GM18502 (cell line): Measurements from ENCODE around the gene EFCAB6.
A peak's percentile ranks its signal among the peaks of the same experiment; 100 is the strongest.

Source experiments
- ATAC-seq: cut with Tn5 transposase; IDR thresholded peaks from one replicate; pipeline ENCODE4 v1.9.1; 2021; ENCODE audit warnings: mild to moderate bottlenecking; ENCODE audit not compliant: unreplicated experiment, poor library complexity

Gene EFCAB6

GRCh38 chr22:43818981-43819380 lies 6.9 kb upstream of the EFCAB6 start:
- ATAC-seq = no peak

GRCh38 chr22:43817402-43817801 lies 5.3 kb upstream of the EFCAB6 start:
- ATAC-seq = no peak

- no peak for ATAC-seq
Observed at GRCh38 chr22:43814264-43814663, 2.2 kb upstream of the EFCAB6 start.

- ATAC-seq = no peak
Observed at GRCh38 chr22:43812890-43813289, 785 bp upstream of the EFCAB6 start.

- ATAC-seq = peak; percentile 24
Observed at GRCh38 chr22:43811777-43812148, 342 bp downstream of the EFCAB6 start.

GRCh38 chr22:43802897-43803495 lies 9.1 kb downstream of the EFCAB6 start:
- ATAC-seq = no peak

- ATAC-seq = no peak
Observed at GRCh38 chr22:43800970-43801369, 11.1 kb downstream of the EFCAB6 start.

- ATAC-seq = peak; percentile 45
Observed at GRCh38 chr22:43798492-43798891, 13.6 kb downstream of the EFCAB6 start.

GRCh38 chr22:43796567-43796966 lies 15.5 kb downstream of the EFCAB6 start:
- ATAC-seq = no peak

GRCh38 chr22:43795320-43795719 lies 16.8 kb downstream of the EFCAB6 start:
- no peak for ATAC-seq

GRCh38 chr22:43792905-43793304 lies 19.2 kb downstream of the EFCAB6 start:
- ATAC-seq = no peak

GRCh38 chr22:43789452-43789851 lies 22.7 kb downstream of the EFCAB6 start:
- no peak for ATAC-seq

- no peak for ATAC-seq
Observed at GRCh38 chr22:43783777-43784176, 28.3 kb downstream of the EFCAB6 start.

GRCh38 chr22:43782448-43782847 lies 29.7 kb downstream of the EFCAB6 start:
- no peak for ATAC-seq

GRCh38 chr22:43777286-43777685 lies 34.8 kb downstream of the EFCAB6 start:
- ATAC-seq = no peak

GRCh38 chr22:43776081-43776670 lies 35.9 kb downstream of the EFCAB6 start:
- no peak for ATAC-seq

- ATAC-seq = no peak
Observed at GRCh38 chr22:43774318-43774915, 37.7 kb downstream of the EFCAB6 start.

- no peak for ATAC-seq
Observed at GRCh38 chr22:43772831-43773230, 39.3 kb downstream of the EFCAB6 start.

- no peak for ATAC-seq
Observed at GRCh38 chr22:43755452-43755851, 56.7 kb downstream of the EFCAB6 start.

GRCh38 chr22:43755011-43755410 lies 57.1 kb downstream of the EFCAB6 start:
- no peak for ATAC-seq

- ATAC-seq = no peak
Observed at GRCh38 chr22:43754176-43754575, 57.9 kb downstream of the EFCAB6 start.

- ATAC-seq = no peak
Observed at GRCh38 chr22:43753688-43754087, 58.4 kb downstream of the EFCAB6 start.
